Kidney epithelial cell (primary cell): ENCODE data around the gene POU5F1. TPM values are rescaled to one million over a fixed set of nuclear protein-coding genes. Genes with fewer than 3 reads are reported as not detected.
"Not testable (repeated sequence)": the region's sequence is repeated elsewhere in the genome, so short reads cannot be mapped to it uniquely, and the experiment has no call there.

Source experiments
- DNase-seq: peaks from one replicate; pipeline ENCODE4 v3.0.0-alpha.2; 2010; ENCODE audit warnings: low read depth
- H3K27me3 ChIP-seq: 2 replicates; pipeline ENCODE4 v1.6.0; 2011; ENCODE audit warnings: low read length; ENCODE audit not compliant: control insufficient read depth, insufficient read depth
- H3K36me3 ChIP-seq: 2 replicates; pipeline ENCODE4 v1.5.1; 2011; ENCODE audit warnings: low read length; ENCODE audit not compliant: control insufficient read depth, insufficient read depth
- H3K4me3 ChIP-seq: 2 replicates; pipeline ENCODE4 v1.5.1; 2011; ENCODE audit warnings: low read depth, mild to moderate bottlenecking, control low read depth, low read length
- total RNA-seq: library from RNA; depleted of rRNA; stranded (reverse); fragments of >200 nt; gene quantifications from 2 replicates; pipeline ENCODE4 v1.2.3, GENCODE V29; 2015
- TF ChIP-seq, protein P1 (sequence below): IDR thresholded peaks from 2 replicates; pipeline ENCODE4 v1.5.1; 2011; ENCODE audit warnings: mild to moderate bottlenecking, moderate library complexity, low read length, control low read depth, inconsistent platforms; ENCODE audit not compliant: insufficient read depth, poor library complexity, severe bottlenecking

The POU5F1 gene
- total RNA-seq, 1 donor from 2014 or later = 0.21 TPM

DNA sequence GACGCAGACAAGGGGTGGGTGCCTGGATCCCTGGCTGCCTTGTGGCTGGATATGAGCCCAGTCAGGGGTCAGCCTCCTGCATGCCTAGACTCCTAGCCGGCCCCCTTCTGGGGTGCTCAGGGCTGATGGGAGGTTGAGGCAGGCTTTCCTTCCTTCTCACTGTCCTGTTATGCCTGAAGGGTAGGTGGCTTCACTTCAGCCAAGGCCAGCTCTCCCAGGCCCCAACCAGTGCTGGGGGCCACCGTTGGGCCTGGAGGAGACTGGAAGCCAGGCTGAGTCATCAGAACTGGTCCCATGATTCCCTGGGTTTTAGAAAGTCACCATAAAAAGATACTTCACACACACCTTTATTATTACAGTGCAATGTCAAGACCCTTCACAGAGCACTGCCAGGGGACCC is 2.9 kb upstream of the POU5F1 start:
- Histone ChIP-seq H3K36me3 (no peaks in the 10 kb centered on the region), H3K4me3 (no peak overlapping the region), H3K27me3 (no peaks in the 10 kb centered on the region)
- DNase-seq = no peak
- TF ChIP-seq, protein P1, sequence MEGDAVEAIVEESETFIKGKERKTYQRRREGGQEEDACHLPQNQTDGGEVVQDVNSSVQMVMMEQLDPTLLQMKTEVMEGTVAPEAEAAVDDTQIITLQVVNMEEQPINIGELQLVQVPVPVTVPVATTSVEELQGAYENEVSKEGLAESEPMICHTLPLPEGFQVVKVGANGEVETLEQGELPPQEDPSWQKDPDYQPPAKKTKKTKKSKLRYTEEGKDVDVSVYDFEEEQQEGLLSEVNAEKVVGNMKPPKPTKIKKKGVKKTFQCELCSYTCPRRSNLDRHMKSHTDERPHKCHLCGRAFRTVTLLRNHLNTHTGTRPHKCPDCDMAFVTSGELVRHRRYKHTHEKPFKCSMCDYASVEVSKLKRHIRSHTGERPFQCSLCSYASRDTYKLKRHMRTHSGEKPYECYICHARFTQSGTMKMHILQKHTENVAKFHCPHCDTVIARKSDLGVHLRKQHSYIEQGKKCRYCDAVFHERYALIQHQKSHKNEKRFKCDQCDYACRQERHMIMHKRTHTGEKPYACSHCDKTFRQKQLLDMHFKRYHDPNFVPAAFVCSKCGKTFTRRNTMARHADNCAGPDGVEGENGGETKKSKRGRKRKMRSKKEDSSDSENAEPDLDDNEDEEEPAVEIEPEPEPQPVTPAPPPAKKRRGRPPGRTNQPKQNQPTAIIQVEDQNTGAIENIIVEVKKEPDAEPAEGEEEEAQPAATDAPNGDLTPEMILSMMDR = no peak

DNA sequence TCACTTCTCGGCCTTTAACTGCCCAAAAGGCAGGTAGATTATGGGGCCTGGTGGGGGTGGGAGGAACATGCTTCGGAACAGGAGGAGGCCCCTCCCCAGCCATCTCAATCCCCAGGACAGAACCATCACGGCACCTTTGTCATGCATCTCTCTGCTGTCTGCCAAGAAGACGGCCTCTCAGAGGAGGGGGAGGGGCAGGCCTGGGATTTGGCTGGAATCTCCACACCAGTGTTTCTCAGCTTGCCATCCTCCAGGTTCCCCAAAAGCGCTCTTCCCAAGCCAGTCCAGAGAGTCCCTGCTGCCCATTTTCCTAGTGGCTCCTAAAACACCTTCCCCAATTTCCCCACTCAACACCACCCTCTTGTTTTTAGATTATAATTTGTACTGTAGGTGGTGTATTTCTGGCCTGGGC is 2.5 kb upstream of the POU5F1 start:
- H3K4me3 ChIP-seq = no peak overlapping the region
- H3K27me3 ChIP-seq = no peaks in the 10 kb centered on the region
- no peaks in the 10 kb centered on the region for H3K36me3 ChIP-seq
- TF ChIP-seq, protein P1 = no peak
- no peak for DNase-seq

DNA sequence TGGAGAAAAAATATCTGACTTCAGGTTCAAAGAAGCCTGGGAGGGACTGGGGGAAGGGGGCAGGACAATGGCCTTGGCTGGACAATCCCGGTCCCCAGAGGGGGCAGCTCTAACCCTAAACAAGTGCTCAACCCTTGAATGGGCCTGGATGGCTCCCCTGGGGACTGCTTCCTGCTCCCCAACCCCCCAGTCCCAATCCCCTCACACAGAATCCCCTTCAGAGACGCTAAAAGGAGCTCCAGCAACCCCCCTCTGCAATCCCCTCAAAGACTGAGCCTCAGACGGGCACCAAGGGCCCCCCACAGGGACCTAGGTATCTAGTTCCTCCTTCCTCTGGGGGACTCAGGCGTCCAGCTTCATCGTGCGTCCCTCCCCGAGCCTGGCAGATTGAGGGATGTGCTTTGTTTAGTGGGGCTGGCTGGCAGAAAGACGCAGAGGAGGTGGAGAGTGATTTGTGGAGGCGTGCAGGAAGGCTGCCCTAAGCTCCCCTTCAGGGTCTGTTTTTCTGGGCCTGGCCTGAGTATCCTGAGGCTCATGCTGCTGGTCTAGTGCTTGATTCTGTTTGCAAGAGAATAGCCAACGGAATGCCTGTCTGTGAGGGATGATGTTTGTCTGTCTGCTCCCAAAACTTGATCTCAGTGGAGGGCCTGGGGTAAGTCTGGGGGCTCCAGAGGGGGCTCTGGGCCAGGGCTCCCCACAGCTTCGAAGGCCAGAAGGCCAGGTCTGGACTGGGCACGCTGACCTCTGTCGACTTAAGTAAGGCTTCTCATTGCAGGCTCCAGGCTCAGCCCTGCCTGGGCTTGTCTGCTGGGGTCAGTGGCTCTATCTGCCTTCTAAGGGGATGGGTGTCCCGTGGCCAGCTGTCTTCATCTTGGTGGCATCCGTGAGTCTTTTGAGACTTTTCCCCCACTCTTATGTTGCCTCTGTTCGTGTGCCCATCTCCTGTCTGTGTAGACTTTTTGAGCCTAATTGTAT is 1.7 kb upstream of the POU5F1 start:
- no peaks in the 10 kb centered on the region for H3K27me3 ChIP-seq
- no peak for DNase-seq
- H3K36me3 ChIP-seq = no peaks in the 10 kb centered on the region
- TF ChIP-seq, protein P1 = no peak
- no peak overlapping the region for H3K4me3 ChIP-seq

DNA sequence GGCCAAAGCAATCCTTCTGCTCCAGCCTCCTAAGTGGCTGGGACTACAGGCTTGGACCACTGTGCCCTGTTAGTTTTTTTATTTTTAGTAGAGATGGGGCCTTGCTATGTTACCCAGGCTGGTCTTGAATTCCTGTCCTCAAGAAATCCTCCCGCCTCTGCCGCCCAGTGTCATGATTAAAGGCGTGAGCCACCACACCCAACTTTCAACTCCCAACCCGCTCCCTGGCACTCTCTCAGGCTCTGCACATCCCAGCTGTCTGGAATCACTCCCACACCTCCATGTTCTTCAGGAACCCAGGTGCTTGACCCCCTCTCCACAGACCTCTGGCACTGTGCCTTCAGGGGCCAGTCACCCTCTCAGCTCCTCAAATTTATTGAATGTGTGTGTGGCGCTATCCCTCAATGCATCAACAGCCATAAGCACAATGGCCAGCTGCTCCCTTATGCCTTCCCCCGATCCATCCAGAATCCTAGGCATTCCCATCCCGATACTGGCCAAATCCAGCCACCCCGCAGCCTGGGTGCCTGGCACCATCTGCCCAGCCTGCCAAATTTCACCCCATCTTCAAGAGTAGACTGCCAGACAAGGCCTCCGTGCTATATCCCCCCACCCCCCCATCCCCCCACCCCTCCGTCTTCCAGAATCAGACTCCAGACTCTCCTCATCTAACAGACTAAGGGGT is 647 bp upstream of the POU5F1 start:
- H3K36me3 ChIP-seq = no peaks in the 10 kb centered on the region
- H3K4me3 ChIP-seq = no peak overlapping the region
- DNase-seq = no peak
- no peaks in the 10 kb centered on the region for H3K27me3 ChIP-seq
- TF ChIP-seq, protein P1 = no peak

DNA sequence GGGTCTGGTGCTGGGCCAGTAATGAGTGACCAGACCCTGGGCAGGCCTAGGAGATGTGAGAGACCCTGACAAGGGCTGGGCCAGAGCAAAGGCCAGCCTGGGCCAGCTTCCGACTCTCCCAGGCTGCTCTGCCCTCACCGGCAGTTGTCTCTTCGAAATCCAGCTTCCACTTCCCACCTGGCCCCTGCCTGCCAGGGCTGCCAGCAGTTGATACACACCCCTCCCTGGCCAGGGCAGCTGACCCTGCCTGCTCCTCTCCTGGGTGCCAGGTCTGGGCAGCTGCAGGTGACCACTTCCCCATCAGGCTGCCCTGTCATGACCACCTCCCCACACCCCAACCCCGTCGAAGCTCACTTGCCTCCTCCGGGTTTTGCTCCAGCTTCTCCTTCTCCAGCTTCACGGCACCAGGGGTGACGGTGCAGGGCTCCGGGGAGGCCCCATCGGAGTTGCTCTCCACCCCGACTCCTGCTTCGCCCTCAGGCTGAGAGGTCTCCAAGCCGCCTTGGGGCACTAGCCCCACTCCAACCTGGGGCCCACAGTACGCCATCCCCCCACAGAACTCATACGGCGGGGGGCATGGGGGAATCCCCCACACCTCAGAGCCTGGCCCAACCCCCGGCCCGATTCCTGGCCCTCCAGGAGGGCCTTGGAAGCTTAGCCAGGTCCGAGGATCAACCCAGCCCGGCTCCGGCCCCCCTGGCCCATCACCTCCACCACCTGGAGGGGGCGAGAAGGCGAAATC is 453 bp downstream of the POU5F1 start:
- not testable (repeated sequence) for H3K27me3 ChIP-seq, H3K4me3 ChIP-seq, H3K36me3 ChIP-seq, DNase-seq

DNA sequence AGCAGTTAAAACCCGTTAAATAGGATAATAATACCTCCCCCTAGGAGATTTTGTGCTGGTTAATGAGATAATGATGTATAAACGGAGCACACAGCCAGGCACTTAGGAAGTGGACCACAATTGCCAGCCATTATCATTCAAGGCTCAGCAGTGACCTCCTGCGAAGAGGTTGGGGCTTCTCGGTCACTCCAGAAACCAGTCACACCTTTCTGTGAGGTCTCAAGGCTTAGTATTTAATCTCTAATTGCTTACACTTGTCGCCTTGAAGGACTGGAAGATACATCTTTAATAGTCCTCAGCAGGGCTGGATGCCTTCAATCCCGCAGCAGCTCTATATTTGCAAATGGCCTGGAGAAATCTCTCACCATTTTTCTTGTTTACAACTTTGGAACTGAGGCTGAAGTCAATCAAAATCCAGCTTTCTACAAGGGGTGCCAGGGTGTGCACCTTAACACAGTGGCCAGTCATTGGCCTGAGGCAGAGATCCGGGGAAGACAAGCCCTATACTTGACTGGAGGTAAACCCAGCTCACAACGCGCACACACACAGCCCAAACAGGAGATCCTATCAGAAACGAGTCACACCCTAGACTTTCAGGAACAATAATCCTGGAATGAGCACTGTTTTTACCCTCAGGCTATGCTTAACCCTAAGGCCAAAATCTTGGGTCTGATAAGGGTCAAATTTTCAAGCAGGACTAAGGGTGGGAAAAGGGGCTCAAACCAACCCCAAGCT is 1.2 kb downstream of the POU5F1 start:
- TF ChIP-seq, protein P1 = no peak
- DNase-seq = no peak

More for the DNA sequence above, 1.2 kb downstream of the POU5F1 start:
- no peaks in the 10 kb centered on the region for H3K36me3 ChIP-seq
- H3K4me3 ChIP-seq = no peak overlapping the region
- no peaks in the 10 kb centered on the region for H3K27me3 ChIP-seq
